ENCODE data around the gene INO80E. TPM values are rescaled to one million over a fixed set of nuclear protein-coding genes. Genes with fewer than 3 reads are reported as not detected.

INO80E gene
- 10 to 100 TPM; 62.6 to 89.5 (median 72.6) TPM for total RNA-seq
- 10 to 100 TPM; 47.9 to 93.3 (median 57.1) TPM for polyA plus RNA-seq
- long read RNA-seq, donor 1, transcript INO80E-207 (7 exons, 2,103 nt) = major isoform, 12 of 17 reads
- long read RNA-seq, donor 1, partial matches to known transcripts = 0 of 17 reads
- long read RNA-seq, donor 1, other reads (novel, unspliced or antisense) = 0 of 17 reads
- long read RNA-seq, donor 2, partial matches to known transcripts = 0 of 7 reads
- long read RNA-seq, donor 2, other reads (novel, unspliced or antisense) = 0 of 7 reads

- H3K4me3 ChIP-seq = peak within 1 kb of the TSS; percentile 57 to 99 (median 84)
- H3K4me1 ChIP-seq = peaks cover 18 to 46% (median 33%) of the 10 kb centered on the region in 6 donors
- H3K9me3 ChIP-seq = no peaks in the 10 kb centered on the region
- peaks cover 0 to 68% (median 33%) of the 10 kb centered on the region in 6 donors for H3K36me3 ChIP-seq
- intact Hi-C loops (cut with DNase I; ENCODE audit: low total_unique reads) = loop anchor here (2.0 kb wide), 1 partner anchor 21 kb away; no protein-coding TSS in a partner anchor
- 0 to 1% (median 0%) methylated on average over 38 to 65 of the region's 65 CpGs for WGBS, 5 donors
- peak within 1 kb of the TSS; percentile 78 to 97 (median 94) for H3K27ac ChIP-seq
- TF ChIP-seq POLR2A (IDR thresholded peaks at IDR 0.05) = peak in 1 of 3 donors; percentile 55
- peak; percentile 87 to 96 (median 88) for TF ChIP-seq POLR2AphosphoS5 (IDR thresholded peaks at IDR 0.05)
- TF ChIP-seq, protein P1, sequence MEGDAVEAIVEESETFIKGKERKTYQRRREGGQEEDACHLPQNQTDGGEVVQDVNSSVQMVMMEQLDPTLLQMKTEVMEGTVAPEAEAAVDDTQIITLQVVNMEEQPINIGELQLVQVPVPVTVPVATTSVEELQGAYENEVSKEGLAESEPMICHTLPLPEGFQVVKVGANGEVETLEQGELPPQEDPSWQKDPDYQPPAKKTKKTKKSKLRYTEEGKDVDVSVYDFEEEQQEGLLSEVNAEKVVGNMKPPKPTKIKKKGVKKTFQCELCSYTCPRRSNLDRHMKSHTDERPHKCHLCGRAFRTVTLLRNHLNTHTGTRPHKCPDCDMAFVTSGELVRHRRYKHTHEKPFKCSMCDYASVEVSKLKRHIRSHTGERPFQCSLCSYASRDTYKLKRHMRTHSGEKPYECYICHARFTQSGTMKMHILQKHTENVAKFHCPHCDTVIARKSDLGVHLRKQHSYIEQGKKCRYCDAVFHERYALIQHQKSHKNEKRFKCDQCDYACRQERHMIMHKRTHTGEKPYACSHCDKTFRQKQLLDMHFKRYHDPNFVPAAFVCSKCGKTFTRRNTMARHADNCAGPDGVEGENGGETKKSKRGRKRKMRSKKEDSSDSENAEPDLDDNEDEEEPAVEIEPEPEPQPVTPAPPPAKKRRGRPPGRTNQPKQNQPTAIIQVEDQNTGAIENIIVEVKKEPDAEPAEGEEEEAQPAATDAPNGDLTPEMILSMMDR (IDR thresholded peaks at IDR 0.05 in 8 of 11, conservative IDR thresholded peaks at IDR 0.05 in 3 of 11) = peak in 5 of 11 experiments; percentile 5 to 54 (median 49)
- DNase-seq = peak; percentile 100
- no peaks in the 10 kb centered on the region for H3K27me3 ChIP-seq (replicated peaks in 1 of 7)
Observed at GRCh38 chr16:29995911-29996765, at the start of gene INO80E. TSS of gene INO80E (plus strand) at chr16:29996241. CDS start at chr16:29996311, 70 bp downstream.

GRCh38 chr16:29947897-29948296 is 48.1 kb upstream of the INO80E start:
- TF ChIP-seq POLR2AphosphoS5 (IDR thresholded peaks at IDR 0.05) = no peak
- TF ChIP-seq POLR2A (IDR thresholded peaks at IDR 0.05) = no peak
- TF ChIP-seq, protein P1 (IDR thresholded peaks at IDR 0.05 in 8 of 11, conservative IDR thresholded peaks at IDR 0.05 in 3 of 11) = no peak
- Histone ChIP-seq H3K36me3 (no peaks in the 10 kb centered on the region), H3K27ac (no peak overlapping the region), H3K4me3 (no peak overlapping the region), H3K27me3 (replicated peaks in 1 of 7) (no peaks in the 10 kb centered on the region), H3K9me3 (peaks cover 0 to 16% (median 8%) of the 10 kb centered on the region in 8 donors), H3K4me1 (peaks cover 0 to 3% (median 0%) of the 10 kb centered on the region in 6 donors)
- WGBS, 5 donors = 77 to 91% (median 84%) methylated on average over 2 of the region's 2 CpGs
- no peak for DNase-seq
- intact Hi-C loops (cut with DNase I; ENCODE audit: low total_unique reads) = no loop called here

DNA sequence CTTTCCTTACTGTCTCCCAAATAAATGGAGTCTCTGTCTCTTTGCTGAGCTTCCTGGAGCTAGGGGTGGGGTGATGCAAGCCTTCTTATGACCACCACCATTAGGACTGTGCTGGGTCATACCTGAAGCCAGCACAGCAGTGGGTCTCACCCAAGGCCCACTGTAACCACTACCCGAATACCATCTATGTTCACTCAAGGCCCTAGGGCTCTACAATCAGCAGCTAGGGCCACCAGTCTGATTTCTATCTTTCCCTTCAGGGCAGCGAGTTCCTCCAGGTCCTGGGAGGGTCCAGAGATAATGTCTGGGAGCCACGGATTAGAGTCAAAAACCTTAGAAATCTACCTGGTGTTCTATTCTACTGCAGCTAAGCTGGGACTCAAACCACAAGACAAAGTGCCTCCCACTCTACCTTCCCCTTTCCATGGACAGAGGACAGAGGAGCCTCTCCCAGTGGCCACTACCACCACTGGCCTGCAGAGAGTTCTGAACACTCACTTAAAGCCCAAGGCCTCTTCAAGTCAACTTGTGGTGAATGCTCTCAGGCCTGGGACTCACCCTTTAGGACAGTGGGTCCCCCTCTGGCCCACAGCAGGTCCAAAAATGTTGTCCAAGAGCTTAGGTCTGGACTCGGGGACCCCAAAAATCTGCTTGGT is 45.1 kb upstream of the INO80E start:
- DNase-seq = no peak
- Histone ChIP-seq H3K9me3 (peaks cover 0 to 16% (median 8%) of the 10 kb centered on the region in 8 donors), H3K4me3 (no peak overlapping the region), H3K27ac (no peak overlapping the region), H3K36me3 (no peaks in the 10 kb centered on the region), H3K4me1 (no peaks in the 10 kb centered on the region), H3K27me3 (replicated peaks in 1 of 7) (no peaks in the 10 kb centered on the region)
- intact Hi-C loops (cut with DNase I; ENCODE audit: low total_unique reads) = loop anchor here (10.0 kb wide), 1 partner anchor 56 kb away; the partner anchor contains the start of gene SEZ6L2
- TF ChIP-seq POLR2A (IDR thresholded peaks at IDR 0.05) (no peak), POLR2AphosphoS5 (IDR thresholded peaks at IDR 0.05) (no peak)
- TF ChIP-seq, protein P1 (IDR thresholded peaks at IDR 0.05 in 8 of 11, conservative IDR thresholded peaks at IDR 0.05 in 3 of 11) = no peak
- 85 to 92% (median 88%) methylated on average over 4 of the region's 4 CpGs for WGBS, 5 donors
